ENCODE measurements around the gene HPS1.

GRCh38 chr10:98402931-98403718 is 43.6 kb downstream of the HPS1 start:
- TF ChIP-seq CTCF (IDR thresholded peaks at IDR 0.05; ENCODE audit: insufficient read depth, low read depth, low read length) (no peak), EZH2 (IDR thresholded peaks at IDR 0.05; ENCODE audit: insufficient read depth, low read length) (no peak)
